Liver (tissue), 9 donors: ENCODE measurements around the gene SNX5. TPM values are rescaled to one million over a fixed set of nuclear protein-coding genes. Genes with fewer than 3 reads are reported as not detected.

ENCODE experiments used
- DNase-seq: peaks from one replicate; pipeline ENCODE4 v3.0.0-alpha.2; 2017; ENCODE audit warnings: low spot score
- H3K27ac ChIP-seq, 2 donors: one replicate each; pipeline ENCODE4 v1.7.0; 2013; ENCODE audit warnings: inconsistent platforms in 2 of 2, low read length in 2 of 2, control low read depth in 1 of 2, low read depth in 1 of 2, mild to moderate bottlenecking in 1 of 2
- H3K27me3 ChIP-seq, 4 donors: one replicate each; pipeline versions ENCODE4 v1.6.1 to v1.7.0; 2013; ENCODE audit warnings: low read length in 3 of 4, inconsistent platforms in 1 of 4, mild to moderate bottlenecking in 1 of 4, moderate library complexity in 1 of 4; ENCODE audit not compliant: control insufficient read depth in 4 of 4, insufficient read depth in 4 of 4
- H3K36me3 ChIP-seq, 4 donors: one replicate each; pipeline versions ENCODE4 v1.6.1 to v1.7.0; 2013; ENCODE audit warnings: low read length in 3 of 4, mild to moderate bottlenecking in 3 of 4, low read depth in 1 of 4, moderate library complexity in 1 of 4; ENCODE audit not compliant: control insufficient read depth in 4 of 4, insufficient read depth in 3 of 4
- H3K4me1 ChIP-seq, 4 donors: one replicate each; pipeline versions ENCODE4 v1.6.1 to v1.7.0; 2013; ENCODE audit warnings: low read length in 3 of 4, mild to moderate bottlenecking in 3 of 4, moderate library complexity in 1 of 4; ENCODE audit not compliant: control insufficient read depth in 4 of 4, insufficient read depth in 4 of 4
- H3K4me3 ChIP-seq, 3 donors: one replicate each; pipeline versions ENCODE4 v1.6.1 to v1.7.0; 2013; ENCODE audit warnings: low read length in 3 of 3, control low read depth in 1 of 3, low read depth in 1 of 3, mild to moderate bottlenecking in 1 of 3
- H3K9ac ChIP-seq, 2 donors: one replicate each; pipeline ENCODE4 v1.7.0; 2013; ENCODE audit warnings: low read length in 2 of 2, mild to moderate bottlenecking in 2 of 2, moderate library complexity in 2 of 2, control low read depth in 1 of 2, low read depth in 1 of 2
- H3K9me3 ChIP-seq, 4 donors: one replicate each; pipeline versions ENCODE4 v1.6.1 to v1.7.0; 2013; ENCODE audit warnings: low read length in 3 of 4; ENCODE audit not compliant: control insufficient read depth in 4 of 4
- ATF3 ChIP-seq: IDR thresholded peaks from 2 replicates; pipeline ENCODE4 v1.6.1; 2016; ENCODE audit warnings: antibody characterized with exemption
- EGR1 ChIP-seq, 2 donors: IDR thresholded peaks; 2 replicates each; pipeline ENCODE4 v1.6.1; 2016 to 2018; ENCODE audit warnings: antibody characterized with exemption in 2 of 2, low read depth in 2 of 2
- FOXA1 ChIP-seq: IDR thresholded peaks from 2 replicates; pipeline ENCODE4 v1.6.1; 2016; ENCODE audit warnings: antibody characterized with exemption
- FOXA2 ChIP-seq: IDR thresholded peaks from 2 replicates; pipeline ENCODE4 v1.6.1; 2016; ENCODE audit warnings: antibody characterized with exemption
- GABPA ChIP-seq, 2 donors: IDR thresholded peaks in 1 of 2; conservative IDR thresholded peaks in 1 of 2; 2 replicates each; pipeline ENCODE4 v1.6.1; 2016; ENCODE audit warnings: antibody characterized with exemption in 2 of 2, mild to moderate bottlenecking in 1 of 2, moderate library complexity in 1 of 2
- HNF4A ChIP-seq, 2 donors: conservative IDR thresholded peaks; 2 replicates each; pipeline ENCODE4 v1.6.1; 2016; ENCODE audit warnings: antibody characterized with exemption in 2 of 2, mild to moderate bottlenecking in 2 of 2
- HNF4G ChIP-seq: IDR thresholded peaks from 2 replicates; pipeline ENCODE4 v1.6.1; 2016; ENCODE audit warnings: antibody characterized with exemption
- JUND ChIP-seq, 2 donors: IDR thresholded peaks; 2 replicates each; pipeline ENCODE4 v1.6.1; 2016; ENCODE audit warnings: antibody characterized with exemption in 2 of 2
- MAX ChIP-seq: IDR thresholded peaks from 2 replicates; pipeline ENCODE4 v1.6.1; 2016; ENCODE audit warnings: antibody characterized with exemption
- NR2F2 ChIP-seq: IDR thresholded peaks from 2 replicates; pipeline ENCODE4 v1.6.1; 2016; ENCODE audit warnings: antibody characterized with exemption
- RAD21 ChIP-seq, 2 donors: IDR thresholded peaks; 2 replicates each; pipeline ENCODE4 v1.6.1; 2016; ENCODE audit warnings: antibody characterized with exemption in 2 of 2, mild to moderate bottlenecking in 2 of 2
- RXRA ChIP-seq, 2 donors: IDR thresholded peaks; 2 replicates each; pipeline ENCODE4 v1.6.1; 2017 to 2018; ENCODE audit warnings: antibody characterized with exemption in 2 of 2, mild to moderate bottlenecking in 1 of 2
- SP1 ChIP-seq: IDR thresholded peaks from 2 replicates; pipeline ENCODE4 v1.6.1; 2018; ENCODE audit warnings: antibody characterized with exemption, mild to moderate bottlenecking
- TAF1 ChIP-seq: conservative IDR thresholded peaks from 2 replicates; pipeline ENCODE4 v1.6.1; 2016; ENCODE audit warnings: antibody characterized with exemption, mild to moderate bottlenecking
- YY1 ChIP-seq: IDR thresholded peaks from 2 replicates; pipeline ENCODE4 v1.6.1; 2016; ENCODE audit warnings: antibody characterized with exemption, mild to moderate bottlenecking
- ZBTB33 ChIP-seq: IDR thresholded peaks from 2 replicates; pipeline ENCODE4 v1.6.1; 2016; ENCODE audit warnings: antibody characterized with exemption
- WGBS: extraction: QIAGEN DNeasy Blood & Tissue Kit; methylation state at CpG from one replicate; pipeline ENCODE4 v1.1.7; 2013; 5-methylcytosine and 5-hydroxymethylcytosine counted together
- polyA plus RNA-seq, 2 donors: library from polyadenylated mRNA; stranded (reverse) in 1 of 2; unstranded in 1 of 2; fragments of 200-250 nt in 1 of 2; fragments of >200 nt in 1 of 2; fragmentation: Nextera tagmentation in 1 of 2; extraction: Ambion mirVana in 1 of 2; gene quantifications; one replicate each; pipeline versions ENCODE4 v1.2.1 to v1.2.3, GENCODE V29; 2013 to 2015
- total RNA-seq, 2 donors: library from RNA; depleted of rRNA; stranded (reverse); fragments of >200 nt; gene quantifications; one replicate each; pipeline ENCODE4 v1.2.3, GENCODE V29; 2014
- TF ChIP-seq, protein P1 (sequence below): fragments of 150-350 bp; IDR thresholded peaks from 2 replicates; pipeline ENCODE4 v1.5.1; 2017; ENCODE audit warnings: improper control_type of control experiment, low read depth, low read length; ENCODE audit not compliant: missing input control
- TF ChIP-seq, protein P2 (sequence below): IDR thresholded peaks from 2 replicates; pipeline ENCODE4 v1.6.1; 2016; ENCODE audit warnings: antibody characterized with exemption, mild to moderate bottlenecking
- donor health status: healthy.
- donor health status: healthy.
- donor health status: healthy.
- donor health status: healthy.
- donor health status: healthy.

SNX5 gene
- total and polyA plus RNA-seq, 4 donors, result 32.8 to 77.8 (median 46.2) TPM

- WGBS, result 82% methylated on average over 6 of the region's 6 CpGs
- no peak for DNase-seq
- H3K36me3 ChIP-seq, result peaks cover 10 to 77% (median 62%) of the 10 kb centered on the region in 4 donors
Measured at GRCh38 chr20:17950670-17951069, 17.9 kb downstream of the SNX5 start.

More at GRCh38 chr20:17950670-17951069, 17.9 kb downstream of the SNX5 start:
- Histone ChIP-seq H3K9me3 (no peaks in the 10 kb centered on the region), H3K4me1 (peaks cover 0 to 3% (median 0%) of the 10 kb centered on the region in 4 donors), H3K9ac (no peak overlapping the region), H3K27ac (no peak overlapping the region), H3K27me3 (no peaks in the 10 kb centered on the region), H3K4me3 (no peak overlapping the region)
- TF ChIP-seq HNF4G (no peak), RXRA (IDR thresholded peaks at IDR 0.05) (no peak), YY1 (no peak), SP1 (no peak), TAF1 (no peak), ATF3 (no peak), NR2F2 (no peak), ZBTB33 (no peak), HNF4A (conservative IDR thresholded peaks at IDR 0.05) (no peak), RAD21 (IDR thresholded peaks at IDR 0.05) (no peak), FOXA2 (no peak), GABPA (IDR thresholded peaks at IDR 0.05 in 1 of 2, conservative IDR thresholded peaks at IDR 0.05 in 1 of 2) (no peak), JUND (IDR thresholded peaks at IDR 0.05) (no peak), EGR1 (IDR thresholded peaks at IDR 0.05; ENCODE audit: low read depth in 2 of 2) (no peak), FOXA1 (no peak), MAX (no peak)
- TF ChIP-seq, protein P1, sequence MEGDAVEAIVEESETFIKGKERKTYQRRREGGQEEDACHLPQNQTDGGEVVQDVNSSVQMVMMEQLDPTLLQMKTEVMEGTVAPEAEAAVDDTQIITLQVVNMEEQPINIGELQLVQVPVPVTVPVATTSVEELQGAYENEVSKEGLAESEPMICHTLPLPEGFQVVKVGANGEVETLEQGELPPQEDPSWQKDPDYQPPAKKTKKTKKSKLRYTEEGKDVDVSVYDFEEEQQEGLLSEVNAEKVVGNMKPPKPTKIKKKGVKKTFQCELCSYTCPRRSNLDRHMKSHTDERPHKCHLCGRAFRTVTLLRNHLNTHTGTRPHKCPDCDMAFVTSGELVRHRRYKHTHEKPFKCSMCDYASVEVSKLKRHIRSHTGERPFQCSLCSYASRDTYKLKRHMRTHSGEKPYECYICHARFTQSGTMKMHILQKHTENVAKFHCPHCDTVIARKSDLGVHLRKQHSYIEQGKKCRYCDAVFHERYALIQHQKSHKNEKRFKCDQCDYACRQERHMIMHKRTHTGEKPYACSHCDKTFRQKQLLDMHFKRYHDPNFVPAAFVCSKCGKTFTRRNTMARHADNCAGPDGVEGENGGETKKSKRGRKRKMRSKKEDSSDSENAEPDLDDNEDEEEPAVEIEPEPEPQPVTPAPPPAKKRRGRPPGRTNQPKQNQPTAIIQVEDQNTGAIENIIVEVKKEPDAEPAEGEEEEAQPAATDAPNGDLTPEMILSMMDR, result no peak
- TF ChIP-seq, protein P2, sequence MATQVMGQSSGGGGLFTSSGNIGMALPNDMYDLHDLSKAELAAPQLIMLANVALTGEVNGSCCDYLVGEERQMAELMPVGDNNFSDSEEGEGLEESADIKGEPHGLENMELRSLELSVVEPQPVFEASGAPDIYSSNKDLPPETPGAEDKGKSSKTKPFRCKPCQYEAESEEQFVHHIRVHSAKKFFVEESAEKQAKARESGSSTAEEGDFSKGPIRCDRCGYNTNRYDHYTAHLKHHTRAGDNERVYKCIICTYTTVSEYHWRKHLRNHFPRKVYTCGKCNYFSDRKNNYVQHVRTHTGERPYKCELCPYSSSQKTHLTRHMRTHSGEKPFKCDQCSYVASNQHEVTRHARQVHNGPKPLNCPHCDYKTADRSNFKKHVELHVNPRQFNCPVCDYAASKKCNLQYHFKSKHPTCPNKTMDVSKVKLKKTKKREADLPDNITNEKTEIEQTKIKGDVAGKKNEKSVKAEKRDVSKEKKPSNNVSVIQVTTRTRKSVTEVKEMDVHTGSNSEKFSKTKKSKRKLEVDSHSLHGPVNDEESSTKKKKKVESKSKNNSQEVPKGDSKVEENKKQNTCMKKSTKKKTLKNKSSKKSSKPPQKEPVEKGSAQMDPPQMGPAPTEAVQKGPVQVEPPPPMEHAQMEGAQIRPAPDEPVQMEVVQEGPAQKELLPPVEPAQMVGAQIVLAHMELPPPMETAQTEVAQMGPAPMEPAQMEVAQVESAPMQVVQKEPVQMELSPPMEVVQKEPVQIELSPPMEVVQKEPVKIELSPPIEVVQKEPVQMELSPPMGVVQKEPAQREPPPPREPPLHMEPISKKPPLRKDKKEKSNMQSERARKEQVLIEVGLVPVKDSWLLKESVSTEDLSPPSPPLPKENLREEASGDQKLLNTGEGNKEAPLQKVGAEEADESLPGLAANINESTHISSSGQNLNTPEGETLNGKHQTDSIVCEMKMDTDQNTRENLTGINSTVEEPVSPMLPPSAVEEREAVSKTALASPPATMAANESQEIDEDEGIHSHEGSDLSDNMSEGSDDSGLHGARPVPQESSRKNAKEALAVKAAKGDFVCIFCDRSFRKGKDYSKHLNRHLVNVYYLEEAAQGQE, result no peak
